NCI-H2196 (cell line): ENCODE measurements around the gene EFHD1.
A peak's percentile ranks its signal among the peaks of the same experiment; 100 is the strongest.
"Not testable (repeated sequence)": the region's sequence is repeated elsewhere in the genome, so short reads cannot be mapped to it uniquely, and the experiment has no call there.

ENCODE experiments used
- DNase-seq: peaks from one replicate; lab custom pipeline; 2025; ENCODE audit not compliant: unreplicated experiment; lab: John Stamatoyannopoulos, UW

EFHD1 gene

GRCh38 chr2:232647261-232647660 lies 13.9 kb downstream of the EFHD1 start:
- no peak for DNase-seq

- no peak for DNase-seq
These were observed 15.6 kb downstream of the EFHD1 start for GRCh38 chr2:232649033-232649432.

GRCh38 chr2:232652505-232652851 lies 19.1 kb downstream of the EFHD1 start:
- no peak for DNase-seq

- DNase-seq, result no peak
These were observed 20.0 kb downstream of the EFHD1 start for GRCh38 chr2:232653441-232653840.

- DNase-seq, result no peak
These were observed 22.0 kb downstream of the EFHD1 start for GRCh38 chr2:232655392-232655791.

GRCh38 chr2:232658217-232658785 lies 24.9 kb downstream of the EFHD1 start:
- DNase-seq, result no peak

GRCh38 chr2:232659359-232659758 lies 26.0 kb downstream of the EFHD1 start:
- DNase-seq, result no peak

GRCh38 chr2:232662486-232663260 lies 29.3 kb downstream of the EFHD1 start:
- DNase-seq, result no peak

- no peak for DNase-seq
These were observed 32.8 kb downstream of the EFHD1 start for GRCh38 chr2:232666051-232666805.

GRCh38 chr2:232667989-232668583 lies 34.7 kb downstream of the EFHD1 start:
- no peak for DNase-seq

GRCh38 chr2:232668805-232669444 lies 35.5 kb downstream of the EFHD1 start:
- no peak for DNase-seq

GRCh38 chr2:232672588-232672987 lies 39.2 kb downstream of the EFHD1 start:
- no peak for DNase-seq

GRCh38 chr2:232674491-232674890 lies 41.1 kb downstream of the EFHD1 start:
- DNase-seq, result no peak

- no peak for DNase-seq
These were observed 42.0 kb downstream of the EFHD1 start for GRCh38 chr2:232675381-232675780.

- no peak for DNase-seq
These were observed 46.6 kb downstream of the EFHD1 start for GRCh38 chr2:232680006-232680405.

GRCh38 chr2:232681527-232681926 lies 48.1 kb downstream of the EFHD1 start:
- no peak for DNase-seq

- DNase-seq, result no peak
These were observed 50.0 kb downstream of the EFHD1 start for GRCh38 chr2:232683368-232683767.

- DNase-seq, result not testable (repeated sequence)
These were observed 52.0 kb downstream of the EFHD1 start for GRCh38 chr2:232685391-232685790.

GRCh38 chr2:232687382-232688160 lies 54.2 kb downstream of the EFHD1 start:
- no peak for DNase-seq

GRCh38 chr2:232688201-232688600 lies 54.8 kb downstream of the EFHD1 start:
- DNase-seq, result peak; percentile 9
